Cardiac septum (tissue), 1 donor: ENCODE results near the gene GALNT18. TPM values are rescaled to one million over a fixed set of nuclear protein-coding genes. Genes with fewer than 3 reads are reported as not detected.
"Not testable (repeated sequence)": the region's sequence is repeated elsewhere in the genome, so short reads cannot be mapped to it uniquely, and the experiment has no call there.

Source experiments
- DNase-seq: peaks from one replicate; pipeline ENCODE4 v3.0.0-alpha.2; 2020; ENCODE audit warnings: low spot score
- intact Hi-C: fragments of 100-400 bp; cut with DNase I; formaldehyde crosslinking; loops from one replicate; pipeline ENCODE4 v1.14.0; 2022
- total RNA-seq: library from RNA; stranded (reverse); fragmentation: NEBNext Ultra II Directional; extraction: Animal tissue kit (Norgen Biotek cat#: 25700); gene quantifications from one replicate; pipeline ENCODE4 v1.2.1, GENCODE V29; 2021
- donor health status: DM: no; HTN: no; CAD: no.

Gene GALNT18
- total RNA-seq, 1 donor from 2014 or later, result 23.2 TPM

- intact Hi-C loops, result no loop called here
- no peak for DNase-seq
These were observed 265.0 kb downstream of the GALNT18 start for GRCh38 chr11:11356842-11357241.

- intact Hi-C loops, result not testable (repeated sequence)
These were observed 268.9 kb downstream of the GALNT18 start, which contains the start of gene CSNK2A3 for GRCh38 chr11:11352878-11353277. Gene CSNK2A3 (minus strand): TSS chr11:11353250. CDS start chr11:11353119, 131 bp downstream.

GRCh38 chr11:11351851-11352250, 270.0 kb downstream of the GALNT18 start:
- not testable (repeated sequence) for DNase-seq

More at GRCh38 chr11:11352878-11353277, 268.9 kb downstream of the GALNT18 start, which contains the start of gene CSNK2A3:
- not testable (repeated sequence) for DNase-seq

GRCh38 chr11:11351042-11351586, 270.7 kb downstream of the GALNT18 start:
- intact Hi-C loops, result no loop called here

More at GRCh38 chr11:11351851-11352250, 270.0 kb downstream of the GALNT18 start:
- intact Hi-C loops, result not testable (repeated sequence)

GRCh38 chr11:11349870-11350337, 271.9 kb downstream of the GALNT18 start:
- DNase-seq, result no peak
- intact Hi-C loops, result no loop called here

More at GRCh38 chr11:11351042-11351586, 270.7 kb downstream of the GALNT18 start:
- DNase-seq, result no peak

GRCh38 chr11:11349106-11349825, 272.5 kb downstream of the GALNT18 start:
- intact Hi-C loops, result no loop called here
- no peak for DNase-seq

- no peak for DNase-seq
- intact Hi-C loops, result no loop called here
These were observed 273.5 kb downstream of the GALNT18 start for GRCh38 chr11:11348303-11348702.

- DNase-seq, result no peak
- intact Hi-C loops, result no loop called here
These were observed 274.2 kb downstream of the GALNT18 start for GRCh38 chr11:11347592-11347991.

- intact Hi-C loops, result no loop called here
- no peak for DNase-seq
These were observed 275.5 kb downstream of the GALNT18 start for GRCh38 chr11:11346303-11346702.

- intact Hi-C loops, result no loop called here
These were observed 276.7 kb downstream of the GALNT18 start for GRCh38 chr11:11345099-11345498.

GRCh38 chr11:11344045-11344444, 277.8 kb downstream of the GALNT18 start:
- DNase-seq, result no peak
- intact Hi-C loops, result no loop called here

More at GRCh38 chr11:11345099-11345498, 276.7 kb downstream of the GALNT18 start:
- no peak for DNase-seq

- intact Hi-C loops, result no loop called here
- DNase-seq, result no peak
These were observed 283.5 kb downstream of the GALNT18 start for GRCh38 chr11:11338304-11338703.

- DNase-seq, result no peak
- intact Hi-C loops, result no loop called here
These were observed 285.1 kb downstream of the GALNT18 start for GRCh38 chr11:11336664-11337063.

- intact Hi-C loops, result no loop called here
- DNase-seq, result no peak
These were observed 286.8 kb downstream of the GALNT18 start for GRCh38 chr11:11335043-11335442.

- intact Hi-C loops, result no loop called here
- DNase-seq, result no peak
These were observed 287.2 kb downstream of the GALNT18 start for GRCh38 chr11:11334607-11335006.

GRCh38 chr11:11332141-11332710, 289.6 kb downstream of the GALNT18 start:
- intact Hi-C loops, result no loop called here
- no peak for DNase-seq

GRCh38 chr11:11329062-11329806, 292.6 kb downstream of the GALNT18 start:
- DNase-seq, result no peak
- intact Hi-C loops, result no loop called here

GRCh38 chr11:11324090-11324489, 297.7 kb downstream of the GALNT18 start:
- DNase-seq, result no peak
- intact Hi-C loops, result no loop called here

- no peak for DNase-seq
- intact Hi-C loops, result no loop called here
These were observed 299.7 kb downstream of the GALNT18 start for GRCh38 chr11:11322101-11322500.

- DNase-seq, result no peak
- intact Hi-C loops, result no loop called here
These were observed 301.0 kb downstream of the GALNT18 start for GRCh38 chr11:11320825-11321224.
